HG03135 (cell line): ENCODE measurements around the gene GSC.
"Not testable (repeated sequence)": the region's sequence is repeated elsewhere in the genome, so short reads cannot be mapped to it uniquely, and the experiment has no call there.

ENCODE experiments used
- ATAC-seq: cut with Tn5 transposase; IDR thresholded peaks from one replicate; pipeline ENCODE4 v1.9.1; 2021; ENCODE audit warnings: mild to moderate bottlenecking, moderate library complexity; ENCODE audit not compliant: unreplicated experiment

Gene GSC

GRCh38 chr14:94769391-94770250, at the start of gene GSC:
Gene GSC, minus strand, starts transcription at chr14:94770113. Its CDS starts 98 bp downstream, at chr14:94770015.
- no peak for ATAC-seq

- ATAC-seq: no peak
These were observed 49.6 kb upstream of the GSC start for GRCh38 chr14:94819531-94819930.

- ATAC-seq: no peak
These were observed 46.2 kb upstream of the GSC start for GRCh38 chr14:94816113-94816512.

GRCh38 chr14:94805680-94806288, 35.9 kb upstream of the GSC start:
- no peak for ATAC-seq

- no peak for ATAC-seq
These were observed 31.3 kb upstream of the GSC start for GRCh38 chr14:94801225-94801624.

GRCh38 chr14:94800764-94801163, 30.9 kb upstream of the GSC start:
- not testable (repeated sequence) for ATAC-seq

GRCh38 chr14:94797887-94798286, 28.0 kb upstream of the GSC start:
- no peak for ATAC-seq

- no peak for ATAC-seq
These were observed 26.4 kb upstream of the GSC start for GRCh38 chr14:94796278-94796677.

- ATAC-seq: no peak
These were observed 25.5 kb upstream of the GSC start for GRCh38 chr14:94795372-94795771.

- ATAC-seq: no peak
These were observed 24.0 kb upstream of the GSC start for GRCh38 chr14:94793901-94794300.

- ATAC-seq: no peak
These were observed 17.7 kb upstream of the GSC start for GRCh38 chr14:94787655-94788054.

- ATAC-seq: no peak
These were observed 17.2 kb upstream of the GSC start for GRCh38 chr14:94787092-94787491.

GRCh38 chr14:94780536-94781399, 10.9 kb upstream of the GSC start:
- ATAC-seq: no peak

GRCh38 chr14:94779713-94780112, 9.8 kb upstream of the GSC start:
- no peak for ATAC-seq

GRCh38 chr14:94775871-94776210, 5.9 kb upstream of the GSC start:
- ATAC-seq: no peak

- no peak for ATAC-seq
These were observed 5.4 kb upstream of the GSC start for GRCh38 chr14:94775091-94775870.

GRCh38 chr14:94774344-94775090, 4.6 kb upstream of the GSC start:
- ATAC-seq: no peak

GRCh38 chr14:94773655-94774343, 3.9 kb upstream of the GSC start:
- no peak for ATAC-seq

GRCh38 chr14:94773061-94773648, 3.2 kb upstream of the GSC start:
- no peak for ATAC-seq
